Prostate gland (tissue), 2 donors: ENCODE data around the gene PDF.

Source experiments
- POLR2A ChIP-seq: fragments of 450-650 bp; IDR thresholded peaks from one replicate; pipeline ENCODE4 v1.6.1; 2016; ENCODE audit warnings: antibody characterized with exemption, mild to moderate bottlenecking
- POLR2AphosphoS5 ChIP-seq: sonication (generic); formaldehyde crosslinking; IDR thresholded peaks from one replicate; pipeline ENCODE4 v1.6.1; 2017; ENCODE audit warnings: antibody characterized with exemption
- TF ChIP-seq, protein P1 (sequence below), 4 experiments: fragments of 200-600 bp in 2 of 4; fragments of 450-650 bp in 2 of 4; sonication (generic) in 2 of 4; IDR thresholded peaks; 1 replicate in 3 of 4; 2 replicates in 1 of 4; pipeline ENCODE4 v1.5.1; 2016 to 2019; ENCODE audit warnings: antibody characterized with exemption in 4 of 4, mild to moderate bottlenecking in 2 of 4, moderate library complexity in 2 of 4

DNA sequence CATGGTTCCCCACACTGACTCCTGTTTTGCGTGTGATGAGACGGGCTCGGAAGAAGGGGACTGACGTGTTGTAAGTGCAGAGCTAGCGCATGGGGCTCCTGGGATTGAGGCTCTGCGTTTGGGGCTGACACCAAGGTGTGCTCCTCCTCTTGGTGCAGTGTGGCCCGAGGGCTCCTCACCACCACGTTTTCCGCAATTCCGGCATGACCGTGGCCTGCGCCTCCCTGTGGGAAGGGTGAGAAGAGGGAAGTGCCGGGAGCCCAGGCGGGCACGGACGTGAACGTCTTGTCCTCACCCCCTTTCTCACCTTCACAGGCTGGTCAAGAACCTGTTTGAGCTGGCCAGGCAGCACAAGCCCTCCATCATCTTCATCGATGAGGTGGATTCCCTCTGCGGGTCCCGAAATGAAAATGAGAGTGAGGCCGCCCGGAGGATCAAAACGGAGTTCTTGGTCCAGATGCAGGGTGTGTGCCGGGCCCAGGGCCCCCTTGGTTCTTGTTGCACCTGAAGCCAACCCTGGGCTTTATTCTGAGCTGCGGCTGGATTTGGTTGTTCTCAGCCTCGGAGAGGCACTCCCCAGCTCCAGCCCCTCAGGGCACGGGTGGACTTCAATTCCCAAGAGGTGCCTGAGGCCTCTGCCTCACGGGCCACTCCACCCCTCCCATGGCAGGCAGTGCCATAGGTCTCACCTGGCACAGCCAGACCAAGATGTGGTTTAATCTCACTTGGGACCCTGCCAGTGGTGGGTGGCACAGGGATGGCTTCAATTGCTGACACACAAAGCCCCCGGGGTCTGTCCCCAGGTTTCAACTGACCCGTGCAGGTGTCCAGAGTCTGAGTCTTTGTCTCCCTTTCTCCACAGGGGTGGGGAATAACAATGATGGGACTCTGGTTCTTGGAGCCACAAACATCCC is 10.3 kb downstream of the PDF start:
- TF ChIP-seq, protein P1, sequence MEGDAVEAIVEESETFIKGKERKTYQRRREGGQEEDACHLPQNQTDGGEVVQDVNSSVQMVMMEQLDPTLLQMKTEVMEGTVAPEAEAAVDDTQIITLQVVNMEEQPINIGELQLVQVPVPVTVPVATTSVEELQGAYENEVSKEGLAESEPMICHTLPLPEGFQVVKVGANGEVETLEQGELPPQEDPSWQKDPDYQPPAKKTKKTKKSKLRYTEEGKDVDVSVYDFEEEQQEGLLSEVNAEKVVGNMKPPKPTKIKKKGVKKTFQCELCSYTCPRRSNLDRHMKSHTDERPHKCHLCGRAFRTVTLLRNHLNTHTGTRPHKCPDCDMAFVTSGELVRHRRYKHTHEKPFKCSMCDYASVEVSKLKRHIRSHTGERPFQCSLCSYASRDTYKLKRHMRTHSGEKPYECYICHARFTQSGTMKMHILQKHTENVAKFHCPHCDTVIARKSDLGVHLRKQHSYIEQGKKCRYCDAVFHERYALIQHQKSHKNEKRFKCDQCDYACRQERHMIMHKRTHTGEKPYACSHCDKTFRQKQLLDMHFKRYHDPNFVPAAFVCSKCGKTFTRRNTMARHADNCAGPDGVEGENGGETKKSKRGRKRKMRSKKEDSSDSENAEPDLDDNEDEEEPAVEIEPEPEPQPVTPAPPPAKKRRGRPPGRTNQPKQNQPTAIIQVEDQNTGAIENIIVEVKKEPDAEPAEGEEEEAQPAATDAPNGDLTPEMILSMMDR (IDR thresholded peaks at IDR 0.05): no peak
- no peak for TF ChIP-seq POLR2A
- TF ChIP-seq POLR2AphosphoS5: no peak
